ENCODE data around the gene NGEF.

The NGEF gene

DNA sequence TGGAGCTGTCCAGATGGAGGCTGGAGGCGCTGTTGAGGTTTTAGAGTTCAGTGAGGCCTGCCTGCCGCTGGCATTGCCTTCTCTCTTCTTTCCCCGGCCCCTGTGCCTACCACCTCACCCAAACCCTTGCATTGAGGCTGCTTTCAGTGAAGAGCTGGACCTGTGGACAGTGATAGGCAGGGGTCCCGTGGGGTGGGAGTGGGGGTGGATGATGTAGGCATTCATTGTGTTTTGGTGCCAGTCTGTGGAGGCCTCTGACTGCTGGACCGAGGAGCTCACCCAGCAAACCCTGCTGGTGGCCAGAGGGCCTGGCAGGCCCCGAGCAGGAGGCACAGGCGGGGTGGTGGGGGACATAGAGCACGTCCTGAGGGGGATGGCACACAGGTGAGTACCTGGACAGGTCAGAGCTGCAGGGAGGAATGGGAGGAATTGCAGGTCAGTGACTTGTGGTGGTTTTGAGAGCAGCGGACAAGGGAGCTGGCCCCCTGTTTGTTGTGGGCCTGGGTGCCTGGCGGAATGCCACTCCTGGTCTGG, 35.6 kb downstream of the NGEF start:
- no peaks in the 10 kb centered on the region for H3K27me3 ChIP-seq (ENCODE audit: low read length)

DNA sequence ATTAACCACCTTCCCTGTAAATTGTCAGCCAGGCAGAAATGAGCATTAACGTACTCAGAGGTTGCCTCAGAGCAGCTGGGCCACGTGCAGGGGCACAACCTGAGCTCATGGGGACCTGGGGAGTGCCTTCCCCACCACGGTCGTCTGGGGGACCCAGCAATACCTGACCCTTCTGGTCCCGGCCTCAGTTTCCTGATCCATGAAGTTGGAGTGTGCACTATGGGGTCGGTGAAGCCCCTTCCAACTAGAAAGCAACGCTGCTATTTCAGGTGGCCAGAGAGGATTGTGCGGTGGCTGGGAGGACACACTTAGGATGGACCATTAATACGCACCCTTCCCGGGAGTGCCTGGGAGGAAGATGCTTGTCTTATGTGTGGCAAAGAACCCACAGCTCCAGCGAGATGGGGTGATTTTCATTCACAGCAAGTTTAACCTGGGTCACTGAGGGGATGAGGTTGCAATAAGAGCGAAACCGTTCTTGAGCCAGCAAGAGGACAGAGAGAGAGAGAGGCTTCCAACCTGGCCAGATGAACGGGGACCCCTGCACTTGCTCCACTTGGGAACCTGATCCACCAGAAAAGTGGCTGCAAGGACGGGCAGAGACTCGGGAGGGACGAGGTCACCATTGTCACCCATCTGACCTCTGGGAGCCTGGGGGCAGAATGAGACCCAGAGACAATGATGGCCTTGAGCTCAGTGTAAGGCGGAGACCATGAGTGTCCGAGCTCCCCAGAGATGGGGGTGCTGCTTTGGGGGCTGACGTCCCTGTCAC, 36.2 kb downstream of the NGEF start:
- Histone ChIP-seq H3K36me3 (ENCODE audit: low read length) (no peaks in the 10 kb centered on the region), H3K27me3 (ENCODE audit: low read length) (no peaks in the 10 kb centered on the region), H3F3A (ENCODE audit: insufficient read depth) (no peaks in the 10 kb centered on the region), H4K20me1 (ENCODE audit: low read depth, low read length) (no peaks in the 10 kb centered on the region), H3K4me2 (ENCODE audit: low read depth, low read length, poor library complexity, severe bottlenecking) (no peak overlapping the region), H3K9me3 (ENCODE audit: insufficient read depth, low read length) (no peaks in the 10 kb centered on the region), H2AFZ (ENCODE audit: low read depth, low read length, severe bottlenecking) (no peak overlapping the region), H3K79me2 (ENCODE audit: insufficient read depth, low read length) (no peaks in the 10 kb centered on the region), H3K9ac (ENCODE audit: low read length) (no peak overlapping the region), H3K4me3 (ENCODE audit: insufficient read depth, low read length, poor library complexity, severe bottlenecking) (no peak overlapping the region), H3K27ac (ENCODE audit: low read depth, low read length) (no peak overlapping the region), H3K9me2 (replicated peaks; ENCODE audit: insufficient read depth, low read length) (no peaks in the 10 kb centered on the region)
- TF ChIP-seq, protein P1, sequence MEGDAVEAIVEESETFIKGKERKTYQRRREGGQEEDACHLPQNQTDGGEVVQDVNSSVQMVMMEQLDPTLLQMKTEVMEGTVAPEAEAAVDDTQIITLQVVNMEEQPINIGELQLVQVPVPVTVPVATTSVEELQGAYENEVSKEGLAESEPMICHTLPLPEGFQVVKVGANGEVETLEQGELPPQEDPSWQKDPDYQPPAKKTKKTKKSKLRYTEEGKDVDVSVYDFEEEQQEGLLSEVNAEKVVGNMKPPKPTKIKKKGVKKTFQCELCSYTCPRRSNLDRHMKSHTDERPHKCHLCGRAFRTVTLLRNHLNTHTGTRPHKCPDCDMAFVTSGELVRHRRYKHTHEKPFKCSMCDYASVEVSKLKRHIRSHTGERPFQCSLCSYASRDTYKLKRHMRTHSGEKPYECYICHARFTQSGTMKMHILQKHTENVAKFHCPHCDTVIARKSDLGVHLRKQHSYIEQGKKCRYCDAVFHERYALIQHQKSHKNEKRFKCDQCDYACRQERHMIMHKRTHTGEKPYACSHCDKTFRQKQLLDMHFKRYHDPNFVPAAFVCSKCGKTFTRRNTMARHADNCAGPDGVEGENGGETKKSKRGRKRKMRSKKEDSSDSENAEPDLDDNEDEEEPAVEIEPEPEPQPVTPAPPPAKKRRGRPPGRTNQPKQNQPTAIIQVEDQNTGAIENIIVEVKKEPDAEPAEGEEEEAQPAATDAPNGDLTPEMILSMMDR (IDR thresholded peaks at IDR 0.05; ENCODE audit: insufficient read depth, low read length, poor library complexity, severe bottlenecking): no peak
- no peak for TF ChIP-seq EZH2phosphoT487 (conservative IDR thresholded peaks at IDR 0.05; ENCODE audit: low read length)

More for the DNA sequence above, 35.6 kb downstream of the NGEF start:
- Histone ChIP-seq H3K27ac (ENCODE audit: low read depth, low read length) (no peak overlapping the region), H3K9me3 (ENCODE audit: insufficient read depth, low read length) (no peaks in the 10 kb centered on the region), H3K9me2 (replicated peaks; ENCODE audit: insufficient read depth, low read length) (no peaks in the 10 kb centered on the region), H2AFZ (ENCODE audit: low read depth, low read length, severe bottlenecking) (no peak overlapping the region), H3K79me2 (ENCODE audit: insufficient read depth, low read length) (no peaks in the 10 kb centered on the region), H3K36me3 (ENCODE audit: low read length) (no peaks in the 10 kb centered on the region), H3K4me2 (ENCODE audit: low read depth, low read length, poor library complexity, severe bottlenecking) (no peak overlapping the region), H3K4me3 (ENCODE audit: insufficient read depth, low read length, poor library complexity, severe bottlenecking) (no peak overlapping the region), H3K9ac (ENCODE audit: low read length) (no peak overlapping the region), H4K20me1 (ENCODE audit: low read depth, low read length) (no peaks in the 10 kb centered on the region), H3F3A (ENCODE audit: insufficient read depth) (no peaks in the 10 kb centered on the region)
- TF ChIP-seq, protein P1 (IDR thresholded peaks at IDR 0.05; ENCODE audit: insufficient read depth, low read length, poor library complexity, severe bottlenecking): no peak

DNA sequence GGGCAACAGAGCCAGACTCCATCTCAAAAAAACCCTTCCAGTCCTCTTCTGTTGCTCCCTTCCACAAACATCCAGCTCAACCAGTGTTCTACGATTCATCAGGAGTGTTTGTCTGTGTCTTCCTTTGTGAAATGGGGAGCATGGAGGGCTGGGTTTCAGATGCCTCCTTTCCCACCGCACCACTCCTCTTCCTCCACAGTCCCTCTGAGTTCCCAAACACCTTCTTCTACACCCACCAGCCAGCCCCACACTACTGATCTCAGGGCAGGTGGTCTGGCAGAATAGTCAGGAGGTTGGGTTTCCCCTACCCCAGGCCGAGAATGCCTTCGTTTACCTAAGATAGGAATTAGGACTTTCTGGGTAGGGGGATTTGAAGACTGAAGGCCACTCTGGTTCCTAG, 36.9 kb downstream of the NGEF start:
- Histone ChIP-seq H3K36me3 (ENCODE audit: low read length) (no peaks in the 10 kb centered on the region), H3K27ac (ENCODE audit: low read depth, low read length) (no peak overlapping the region), H3K9ac (ENCODE audit: low read length) (no peak overlapping the region)

More for the DNA sequence above, 36.9 kb downstream of the NGEF start:
- H3K27me3 ChIP-seq (ENCODE audit: low read length): no peaks in the 10 kb centered on the region
- no peaks in the 10 kb centered on the region for H3F3A ChIP-seq (ENCODE audit: insufficient read depth)
- no peak overlapping the region for H3K4me2 ChIP-seq (ENCODE audit: low read depth, low read length, poor library complexity, severe bottlenecking)
- H2AFZ ChIP-seq (ENCODE audit: low read depth, low read length, severe bottlenecking): no peak overlapping the region
- TF ChIP-seq, protein P1 (IDR thresholded peaks at IDR 0.05; ENCODE audit: insufficient read depth, low read length, poor library complexity, severe bottlenecking): no peak
- no peak for TF ChIP-seq EZH2phosphoT487 (conservative IDR thresholded peaks at IDR 0.05; ENCODE audit: low read length)
- H4K20me1 ChIP-seq (ENCODE audit: low read depth, low read length): no peaks in the 10 kb centered on the region
- no peaks in the 10 kb centered on the region for H3K9me3 ChIP-seq (ENCODE audit: insufficient read depth, low read length)
- no peaks in the 10 kb centered on the region for H3K79me2 ChIP-seq (ENCODE audit: insufficient read depth, low read length)
- no peaks in the 10 kb centered on the region for H3K9me2 ChIP-seq (replicated peaks; ENCODE audit: insufficient read depth, low read length)
- no peak overlapping the region for H3K4me3 ChIP-seq (ENCODE audit: insufficient read depth, low read length, poor library complexity, severe bottlenecking)

All from SU-DHL-6 (cell line).